GM21576 (cell line): ENCODE measurements around the gene RRN3.
"Not testable (repeated sequence)": the region's sequence is repeated elsewhere in the genome, so short reads cannot be mapped to it uniquely, and the experiment has no call there.

Experiments
- ATAC-seq: cut with Tn5 transposase; IDR thresholded peaks from one replicate; pipeline ENCODE4 v1.9.1; 2021; ENCODE audit warnings: mild to moderate bottlenecking, moderate library complexity; ENCODE audit not compliant: unreplicated experiment

The RRN3 gene

DNA sequence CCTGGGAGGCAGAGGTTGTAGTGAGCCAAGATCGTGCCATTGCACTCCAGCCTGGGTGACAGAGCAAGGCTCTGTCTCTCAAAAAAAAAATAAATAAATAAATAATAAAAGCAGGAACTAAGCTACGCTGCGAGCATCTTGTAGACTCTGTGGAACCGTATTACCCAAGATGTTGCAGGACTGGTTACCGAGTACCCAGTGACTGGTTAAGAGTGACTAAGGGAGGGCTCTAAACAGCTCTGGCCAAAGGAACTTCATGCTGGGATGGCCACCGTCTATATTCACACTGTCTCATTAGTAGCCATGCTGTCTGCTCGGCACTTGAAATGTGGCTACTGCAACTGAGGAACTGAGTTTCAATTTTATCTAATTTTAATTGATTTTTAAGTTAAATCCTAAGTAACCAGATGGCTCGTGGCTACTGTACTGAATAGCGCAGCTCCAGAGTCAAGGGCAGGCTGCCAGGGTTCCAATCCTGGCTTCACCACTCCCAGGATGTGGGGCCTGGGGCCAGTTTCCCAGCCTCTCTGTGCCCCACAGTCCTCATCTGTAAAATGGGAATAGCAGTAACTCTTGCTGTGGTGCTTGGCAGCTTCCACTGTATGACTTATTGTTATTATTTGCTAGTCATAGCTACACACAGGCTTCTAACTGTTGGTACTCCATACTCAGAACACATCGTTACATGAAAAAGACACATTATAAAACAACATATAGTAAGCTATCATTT lies 41.2 kb downstream of the RRN3 start:
- ATAC-seq, result no peak

DNA sequence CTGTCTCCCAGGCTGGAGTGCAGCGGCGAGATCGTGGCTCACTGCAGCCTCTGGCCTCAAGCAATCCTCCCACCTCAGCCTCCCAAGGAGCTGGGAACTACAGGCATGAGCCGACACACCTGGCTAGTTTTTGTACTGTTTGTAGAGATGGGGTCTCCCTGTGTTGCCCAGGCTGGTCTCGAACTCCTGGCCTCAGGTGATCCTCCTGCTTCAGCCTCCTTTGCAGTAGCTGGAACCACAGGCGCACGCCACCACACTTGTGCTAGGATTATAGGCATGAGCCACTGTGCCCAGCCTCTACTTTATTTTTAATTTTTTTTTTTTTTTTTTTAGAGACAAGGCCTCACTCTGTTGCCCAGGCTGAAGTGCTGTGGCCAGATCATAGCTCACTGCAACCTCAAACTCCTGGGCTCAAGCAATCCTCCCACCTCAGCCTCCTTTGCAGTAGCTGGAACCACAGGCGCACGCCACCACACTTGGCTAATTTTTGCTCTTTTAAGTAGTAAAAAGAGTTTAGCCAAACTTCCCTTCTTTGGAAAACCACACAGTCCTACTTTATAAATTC lies 42.6 kb downstream of the RRN3 start:
- no peak for ATAC-seq

DNA sequence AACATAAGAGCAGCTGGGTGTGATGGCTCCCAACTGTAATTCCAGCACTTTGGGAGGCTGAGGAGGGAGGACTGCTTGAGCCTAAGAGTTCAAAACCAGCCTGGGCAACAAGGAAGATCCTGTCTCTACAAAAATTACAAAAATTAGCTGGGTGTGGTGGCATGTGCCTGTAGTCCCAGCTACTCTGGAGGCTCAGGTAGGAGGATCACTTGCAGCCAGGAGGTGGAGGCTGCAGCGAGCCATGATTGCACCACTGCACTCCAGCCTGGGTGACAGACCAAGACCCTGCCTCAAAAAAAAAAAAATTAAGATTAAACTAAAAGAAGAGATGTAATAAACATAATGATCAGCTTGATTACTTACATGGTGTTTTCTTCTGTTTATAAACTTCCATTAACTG lies 43.6 kb downstream of the RRN3 start:
- not testable (repeated sequence) for ATAC-seq

DNA sequence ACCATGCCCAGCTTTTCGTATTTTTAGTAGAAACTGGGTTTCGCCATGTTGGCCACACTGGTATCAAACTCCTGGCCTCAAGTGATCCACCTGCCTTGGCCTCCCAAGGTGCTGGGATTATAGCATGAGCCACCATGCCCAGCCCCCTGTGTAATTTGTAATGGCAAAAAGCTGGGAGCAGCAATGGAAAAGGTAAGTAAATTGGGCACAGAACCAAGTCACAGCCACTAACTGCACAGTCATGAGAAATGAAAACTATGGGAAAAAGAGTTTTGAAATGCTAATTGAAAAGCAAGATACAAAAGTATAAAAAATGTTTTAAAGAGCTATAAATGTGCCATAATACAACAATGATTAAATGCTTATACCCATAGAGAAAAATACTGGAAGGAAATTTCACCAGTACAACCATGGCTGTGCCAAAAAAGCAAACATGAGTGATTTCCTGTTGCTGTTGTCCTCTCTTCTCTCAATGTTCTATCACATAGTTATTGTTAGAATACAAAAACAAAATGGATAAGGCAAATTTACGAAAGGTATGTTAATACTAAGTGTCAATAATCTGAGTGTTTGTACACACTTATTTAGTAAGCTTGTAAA lies 44.4 kb downstream of the RRN3 start:
- no peak for ATAC-seq

DNA sequence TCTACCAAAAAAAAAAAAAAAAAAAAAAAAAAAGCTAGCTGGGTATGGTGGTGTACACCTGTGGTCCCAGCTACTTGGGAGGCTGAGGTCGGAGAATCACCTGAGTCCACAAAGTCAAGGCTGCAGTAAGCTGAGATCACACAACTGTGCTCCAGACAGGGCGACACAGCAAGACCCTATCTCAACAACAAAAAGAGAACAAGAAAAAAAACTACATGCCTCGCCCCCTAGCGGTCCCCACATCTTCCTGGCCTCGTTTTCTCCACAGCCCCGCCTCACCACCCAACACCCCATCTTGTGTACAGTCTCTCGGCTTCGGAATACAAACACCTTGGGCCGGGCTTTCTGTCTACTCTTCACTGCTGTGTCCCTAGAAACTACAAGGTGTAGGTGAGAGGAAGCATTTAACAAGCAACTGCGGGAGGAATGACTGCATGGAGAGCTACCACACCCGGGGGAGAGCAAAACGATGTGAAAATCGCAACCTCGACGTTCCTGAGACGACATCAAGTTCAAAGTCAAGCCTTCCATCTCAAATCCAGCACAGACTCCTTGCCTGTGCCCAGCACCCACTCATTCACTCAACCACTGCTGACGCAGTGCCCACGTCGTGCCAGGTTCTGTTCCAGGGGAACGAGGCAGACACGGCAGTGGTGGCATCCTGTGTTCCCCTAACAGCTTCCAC lies 47.2 kb downstream of the RRN3 start:
- ATAC-seq, result no peak

DNA sequence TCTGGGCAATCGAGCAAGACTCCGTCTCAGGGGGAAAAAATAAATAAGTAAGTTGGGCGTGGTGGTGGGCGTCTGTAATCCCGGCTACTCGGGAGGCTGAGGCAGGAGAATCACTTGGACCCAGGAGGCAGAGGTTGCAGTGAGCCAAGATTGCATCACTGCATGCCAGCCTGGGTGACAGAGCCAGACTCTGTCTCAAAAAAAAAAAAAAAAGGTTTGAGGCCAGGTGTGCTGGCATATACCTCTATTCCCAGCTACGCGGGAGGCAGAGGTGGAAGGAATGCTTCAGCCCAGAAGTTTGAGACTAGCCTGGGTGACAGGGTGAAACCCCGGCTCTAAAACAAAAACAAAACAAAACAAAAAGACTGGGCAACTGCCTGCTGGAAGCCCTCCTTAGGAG lies 48.8 kb downstream of the RRN3 start:
- ATAC-seq, result not testable (repeated sequence)

- no peak for ATAC-seq
Observed at GRCh38 chr16:15044286-15044685, 49.8 kb downstream of the RRN3 start.

DNA sequence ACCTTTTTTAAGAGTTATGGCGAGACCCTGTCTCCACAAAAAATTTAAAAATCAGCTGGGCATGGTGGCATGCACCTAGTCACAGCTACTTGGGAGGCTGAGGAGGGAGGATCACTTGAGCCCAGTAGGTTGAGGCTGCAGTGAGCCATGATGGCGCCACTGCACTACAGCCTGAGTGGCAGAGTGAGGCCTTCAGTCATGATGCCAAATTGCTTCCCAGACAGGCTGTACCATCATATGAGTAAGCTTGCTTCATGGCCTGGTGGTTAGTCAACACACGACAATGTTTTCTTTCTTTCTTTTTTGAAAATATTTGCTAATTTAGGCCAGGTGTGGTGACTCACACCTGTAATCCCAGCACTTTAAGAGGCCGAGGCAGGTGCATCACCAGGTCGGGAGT lies 50.7 kb downstream of the RRN3 start:
- no peak for ATAC-seq

GRCh38 chr16:15041271-15042004 lies 52.6 kb downstream of the RRN3 start:
- no peak for ATAC-seq

DNA sequence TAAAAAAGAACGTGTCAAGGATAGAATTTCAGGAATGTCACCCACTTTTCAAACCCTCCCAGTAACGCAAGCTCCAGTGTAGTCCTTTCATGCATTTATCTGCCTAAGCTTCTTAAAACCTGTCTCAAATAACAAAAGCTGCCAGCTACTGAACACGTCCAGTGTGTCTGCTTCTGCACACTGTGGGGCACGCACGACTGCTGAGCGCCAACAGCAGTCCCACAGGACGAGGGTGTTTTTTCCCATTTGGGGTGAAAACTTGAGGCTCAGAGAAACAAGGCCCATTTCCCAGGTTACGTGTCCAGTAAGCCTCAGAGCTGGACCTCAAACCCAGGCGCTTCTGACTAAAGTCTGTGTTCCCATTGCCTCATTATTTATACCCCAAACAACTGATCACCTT lies 55.4 kb downstream of the RRN3 start:
- ATAC-seq, result no peak

DNA sequence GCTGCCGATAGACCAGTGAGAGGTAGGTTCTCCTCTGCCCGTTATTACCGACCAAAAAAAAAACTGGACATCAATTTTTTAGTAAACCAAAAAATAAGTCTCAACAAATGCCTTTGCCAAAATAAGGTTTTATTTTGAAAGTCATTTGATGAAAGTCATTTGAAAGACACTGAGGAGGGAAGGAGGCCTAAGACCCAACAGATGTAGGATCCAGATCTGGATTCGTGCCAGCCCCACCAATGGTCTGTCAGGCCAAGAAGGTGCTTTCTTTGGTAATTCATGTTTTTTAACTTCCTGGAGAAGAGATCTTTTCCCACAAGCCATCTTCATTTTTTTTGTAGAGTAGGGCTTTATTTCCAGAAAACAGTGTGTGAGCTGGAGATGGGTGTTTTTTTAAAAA lies 56.3 kb downstream of the RRN3 start:
- ATAC-seq, result no peak

- ATAC-seq, result no peak
Observed at GRCh38 chr16:15037003-15037402, 57.1 kb downstream of the RRN3 start.

- ATAC-seq, result no peak
Observed at GRCh38 chr16:15035163-15035729, 58.8 kb downstream of the RRN3 start.

GRCh38 chr16:15034266-15035162 lies 59.6 kb downstream of the RRN3 start:
- ATAC-seq, result no peak

- ATAC-seq, result no peak
Observed at GRCh38 chr16:15033309-15033707, 60.8 kb downstream of the RRN3 start.

- no peak for ATAC-seq
Observed at GRCh38 chr16:15032547-15033308, 61.3 kb downstream of the RRN3 start.

DNA sequence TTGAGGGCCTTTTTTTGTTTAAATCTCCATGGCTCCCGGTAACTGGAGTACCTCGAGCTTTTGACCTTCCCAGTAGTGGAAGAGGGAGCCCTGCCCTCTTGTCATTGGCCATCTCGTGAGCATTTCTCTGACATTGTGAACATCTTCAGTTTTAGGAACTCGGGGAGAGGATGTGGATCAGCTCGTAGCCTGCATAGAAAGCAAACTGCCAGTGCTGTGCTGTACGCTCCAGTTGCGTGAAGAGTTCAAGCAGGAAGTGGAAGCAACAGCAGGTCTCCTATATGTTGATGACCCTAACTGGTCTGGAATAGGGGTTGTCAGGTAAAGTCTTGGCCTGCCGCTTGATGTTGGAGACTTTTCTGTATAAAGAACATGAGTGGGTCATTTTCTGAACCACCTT lies 62.5 kb downstream of the RRN3 start:
- no peak for ATAC-seq

- no peak for ATAC-seq
Observed at GRCh38 chr16:15031179-15031578, 62.9 kb downstream of the RRN3 start.

- not testable (repeated sequence) for ATAC-seq
Observed at GRCh38 chr16:15029749-15030148, 64.3 kb downstream of the RRN3 start.
